Measurements from ENCODE around the gene WFIKKN1. TPM values are rescaled to one million over a fixed set of nuclear protein-coding genes. Genes with fewer than 3 reads are reported as not detected.
A peak's percentile ranks its signal among the peaks of the same experiment; 100 is the strongest.

Gene WFIKKN1
- total and polyA plus RNA-seq, 2 of the 13 experiments (the other 11 are each of a cell fraction or from before 2014, with no cell fraction given), result 1.7 to 4.9 TPM

GRCh38 chr16:641326-642188, 10.8 kb downstream of the WFIKKN1 start, which contains the start of gene MCRIP2 (continued):
- no peak for TF ChIP-seq ZNF234 (CRISPR knock-in tag; conservative IDR thresholded peaks at IDR 0.05)
- 0 out of 2 replicates have a peak, but pooled peaks have one; percentile 6 for TF ChIP-seq ZNF746 (CRISPR knock-in tag; IDR thresholded peaks at IDR 0.05)
- 0 out of 2 replicates have a peak, but pooled peaks have one; percentile 25 for TF ChIP-seq ONECUT2 (CRISPR knock-in tag; IDR thresholded peaks at IDR 0.05)
- TF ChIP-seq ZNF18 (CRISPR knock-in tag; IDR thresholded peaks at IDR 0.05; ENCODE audit: insufficient replicate concordance), result no peak
- TF ChIP-seq KDM6A (CRISPR knock-in tag; IDR thresholded peaks at IDR 0.05; ENCODE audit: low read depth), result no peak
- no peak for TF ChIP-seq PRDM15 (CRISPR knock-in tag; IDR thresholded peaks at IDR 0.05)
- no peak for TF ChIP-seq SATB2 (CRISPR knock-in tag; IDR thresholded peaks at IDR 0.05)
- TF ChIP-seq ZBTB37 (CRISPR knock-in tag; IDR thresholded peaks at IDR 0.05), result no peak
- TF ChIP-seq SP2 (CRISPR knock-in tag; IDR thresholded peaks at IDR 0.05), result 0 out of 2 replicates have a peak, but pooled peaks have one; percentile 14
- 0 out of 2 replicates have a peak, but pooled peaks have one; percentile 75 for TF ChIP-seq ZNF556 (CRISPR knock-in tag; IDR thresholded peaks at IDR 0.05; ENCODE audit: borderline replicate concordance)
- no peak for TF ChIP-seq HCFC1 (IDR thresholded peaks at IDR 0.05; ENCODE audit: low read depth, low read length)
- TF ChIP-seq TCF7 (IDR thresholded peaks at IDR 0.05; ENCODE audit: low read depth), result no peak
- no peak for TF ChIP-seq U2AF2 (IDR thresholded peaks at IDR 0.05; ENCODE audit: low read depth, low read length)
- TF ChIP-seq CENPX (CRISPR knock-in tag; IDR thresholded peaks at IDR 0.05), result no peak
- no peak for TF ChIP-seq ZNF121 (CRISPR knock-in tag; IDR thresholded peaks at IDR 0.05)
- TF ChIP-seq TCF12 (IDR thresholded peaks at IDR 0.05), result no peak
- 0 out of 2 replicates have a peak, but pooled peaks have one; percentile 40 for TF ChIP-seq TCF12 (CRISPR knock-in tag; IDR thresholded peaks at IDR 0.05)
- TF ChIP-seq ZBTB2 (CRISPR knock-in tag; IDR thresholded peaks at IDR 0.05; ENCODE audit: low read depth), result peak; percentile 85
- no peak for TF ChIP-seq TFE3 (CRISPR knock-in tag; IDR thresholded peaks at IDR 0.05)
- TF ChIP-seq ZBTB8A (CRISPR knock-in tag; IDR thresholded peaks at IDR 0.05; ENCODE audit: borderline replicate concordance, low read depth), result no peak
